Measurements from ENCODE around the gene SLC25A21. TPM values are rescaled to one million over a fixed set of nuclear protein-coding genes. Genes with fewer than 3 reads are reported as not detected.

SLC25A21 gene
- total RNA-seq, 1 donor from 2014 or later, result 0.91 TPM

- H3K27ac Mint-ChIP-seq (ENCODE audit: unreplicated experiment), result no peak overlapping the region
- TF ChIP-seq, protein P1, sequence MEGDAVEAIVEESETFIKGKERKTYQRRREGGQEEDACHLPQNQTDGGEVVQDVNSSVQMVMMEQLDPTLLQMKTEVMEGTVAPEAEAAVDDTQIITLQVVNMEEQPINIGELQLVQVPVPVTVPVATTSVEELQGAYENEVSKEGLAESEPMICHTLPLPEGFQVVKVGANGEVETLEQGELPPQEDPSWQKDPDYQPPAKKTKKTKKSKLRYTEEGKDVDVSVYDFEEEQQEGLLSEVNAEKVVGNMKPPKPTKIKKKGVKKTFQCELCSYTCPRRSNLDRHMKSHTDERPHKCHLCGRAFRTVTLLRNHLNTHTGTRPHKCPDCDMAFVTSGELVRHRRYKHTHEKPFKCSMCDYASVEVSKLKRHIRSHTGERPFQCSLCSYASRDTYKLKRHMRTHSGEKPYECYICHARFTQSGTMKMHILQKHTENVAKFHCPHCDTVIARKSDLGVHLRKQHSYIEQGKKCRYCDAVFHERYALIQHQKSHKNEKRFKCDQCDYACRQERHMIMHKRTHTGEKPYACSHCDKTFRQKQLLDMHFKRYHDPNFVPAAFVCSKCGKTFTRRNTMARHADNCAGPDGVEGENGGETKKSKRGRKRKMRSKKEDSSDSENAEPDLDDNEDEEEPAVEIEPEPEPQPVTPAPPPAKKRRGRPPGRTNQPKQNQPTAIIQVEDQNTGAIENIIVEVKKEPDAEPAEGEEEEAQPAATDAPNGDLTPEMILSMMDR (IDR thresholded peaks at IDR 0.05; ENCODE audit: partially characterized antibody, unreplicated experiment), result no peak
- H3K4me3 Mint-ChIP-seq (ENCODE audit: unreplicated experiment), result no peak overlapping the region
- no peak for DNase-seq
- no peaks in the 10 kb centered on the region for H3K36me3 Mint-ChIP-seq (ENCODE audit: unreplicated experiment)
- H3K9me3 Mint-ChIP-seq (ENCODE audit: unreplicated experiment), result no peaks in the 10 kb centered on the region
- H3K4me1 Mint-ChIP-seq (ENCODE audit: low read depth, unreplicated experiment), result no peaks in the 10 kb centered on the region
- no peaks in the 10 kb centered on the region for H3K27me3 Mint-ChIP-seq (ENCODE audit: unreplicated experiment)
Measured at GRCh38 chr14:36683083-36683724, 489.2 kb downstream of the SLC25A21 start.

DNA sequence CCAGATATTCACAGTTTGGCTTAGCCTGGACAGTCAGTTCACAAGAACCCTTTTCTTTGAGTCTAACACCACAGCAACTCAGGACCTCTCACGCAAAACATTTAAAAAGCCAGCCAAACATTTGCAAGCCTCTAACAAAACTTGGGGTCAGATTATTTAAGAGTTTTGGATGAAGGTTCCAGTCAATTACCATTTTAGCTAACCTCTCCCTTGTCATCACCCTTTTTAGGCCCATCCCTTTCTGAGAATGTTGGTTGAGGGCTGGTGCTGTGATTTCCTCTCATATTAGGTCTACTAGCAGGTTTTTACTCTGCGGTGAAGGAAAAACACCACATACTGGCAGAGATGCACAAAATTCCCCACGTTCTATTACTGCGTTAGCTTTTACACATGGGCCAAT is 490.1 kb downstream of the SLC25A21 start:
- TF ChIP-seq, protein P1 (IDR thresholded peaks at IDR 0.05; ENCODE audit: partially characterized antibody, unreplicated experiment), result no peak
- H3K27me3 Mint-ChIP-seq (ENCODE audit: unreplicated experiment), result no peaks in the 10 kb centered on the region
- H3K4me3 Mint-ChIP-seq (ENCODE audit: unreplicated experiment), result no peak overlapping the region
- no peaks in the 10 kb centered on the region for H3K36me3 Mint-ChIP-seq (ENCODE audit: unreplicated experiment)
- DNase-seq, result no peak
- no peaks in the 10 kb centered on the region for H3K4me1 Mint-ChIP-seq (ENCODE audit: low read depth, unreplicated experiment)
- H3K9me3 Mint-ChIP-seq (ENCODE audit: unreplicated experiment), result no peaks in the 10 kb centered on the region
- H3K27ac Mint-ChIP-seq (ENCODE audit: unreplicated experiment), result no peak overlapping the region

- H3K27ac Mint-ChIP-seq (ENCODE audit: unreplicated experiment), result no peak overlapping the region
- peaks cover 2% of the 10 kb centered on the region for H3K27me3 Mint-ChIP-seq (ENCODE audit: unreplicated experiment)
Measured at GRCh38 chr14:36676236-36676635, 496.2 kb downstream of the SLC25A21 start.

GRCh38 chr14:36675581-36675980 is 496.8 kb downstream of the SLC25A21 start:
- Mint-ChIP-seq H3K9me3 (ENCODE audit: unreplicated experiment) (no peaks in the 10 kb centered on the region), H3K4me1 (ENCODE audit: low read depth, unreplicated experiment) (peaks cover 5% of the 10 kb centered on the region), H3K36me3 (ENCODE audit: unreplicated experiment) (no peaks in the 10 kb centered on the region), H3K27ac (ENCODE audit: unreplicated experiment) (no peak overlapping the region), H3K4me3 (ENCODE audit: unreplicated experiment) (no peak overlapping the region), H3K27me3 (ENCODE audit: unreplicated experiment) (peaks cover 2% of the 10 kb centered on the region)
- TF ChIP-seq, protein P1 (IDR thresholded peaks at IDR 0.05; ENCODE audit: partially characterized antibody, unreplicated experiment), result no peak
- DNase-seq, result no peak

More at GRCh38 chr14:36676236-36676635, 496.2 kb downstream of the SLC25A21 start:
- H3K9me3 Mint-ChIP-seq (ENCODE audit: unreplicated experiment), result no peaks in the 10 kb centered on the region
- H3K4me3 Mint-ChIP-seq (ENCODE audit: unreplicated experiment), result no peak overlapping the region
- TF ChIP-seq, protein P1 (IDR thresholded peaks at IDR 0.05; ENCODE audit: partially characterized antibody, unreplicated experiment), result no peak
- H3K36me3 Mint-ChIP-seq (ENCODE audit: unreplicated experiment), result no peaks in the 10 kb centered on the region
- peaks cover 5% of the 10 kb centered on the region for H3K4me1 Mint-ChIP-seq (ENCODE audit: low read depth, unreplicated experiment)
- DNase-seq, result no peak

DNA sequence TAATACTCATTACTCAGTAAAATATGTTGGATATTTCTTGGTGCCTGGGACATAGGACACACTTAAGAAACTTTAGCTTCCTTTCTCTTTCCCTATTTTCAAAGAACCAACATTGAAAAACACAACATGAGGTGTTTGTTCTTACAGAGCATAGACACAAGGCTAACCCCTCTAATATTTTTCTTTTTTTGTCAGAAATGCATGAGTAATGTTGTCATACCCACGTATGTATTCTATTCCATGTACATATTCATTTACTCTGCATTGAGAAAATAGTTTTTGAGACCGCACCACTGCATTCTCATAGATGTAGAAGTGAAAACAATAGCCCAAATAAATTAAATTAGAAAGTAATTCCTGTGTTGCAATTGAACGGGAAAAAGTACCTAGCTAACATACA is 497.7 kb downstream of the SLC25A21 start:
- no peak overlapping the region for H3K27ac Mint-ChIP-seq (ENCODE audit: unreplicated experiment)
- H3K27me3 Mint-ChIP-seq (ENCODE audit: unreplicated experiment), result peaks cover 2% of the 10 kb centered on the region
- TF ChIP-seq, protein P1 (IDR thresholded peaks at IDR 0.05; ENCODE audit: partially characterized antibody, unreplicated experiment), result no peak
- H3K36me3 Mint-ChIP-seq (ENCODE audit: unreplicated experiment), result no peaks in the 10 kb centered on the region
- peaks cover 5% of the 10 kb centered on the region for H3K4me1 Mint-ChIP-seq (ENCODE audit: low read depth, unreplicated experiment)
- H3K4me3 Mint-ChIP-seq (ENCODE audit: unreplicated experiment), result no peak overlapping the region
- H3K9me3 Mint-ChIP-seq (ENCODE audit: unreplicated experiment), result no peaks in the 10 kb centered on the region
- DNase-seq, result no peak
